ENCODE measurements around the gene OPN3. TPM values are rescaled to one million over a fixed set of nuclear protein-coding genes. Genes with fewer than 3 reads are reported as not detected.
A peak's percentile ranks its signal among the peaks of the same experiment; 100 is the strongest.

OPN3 gene
- total and polyA plus RNA-seq, 8 donors, result 16.9 to 28.4 (median 23.4) TPM

DNA sequence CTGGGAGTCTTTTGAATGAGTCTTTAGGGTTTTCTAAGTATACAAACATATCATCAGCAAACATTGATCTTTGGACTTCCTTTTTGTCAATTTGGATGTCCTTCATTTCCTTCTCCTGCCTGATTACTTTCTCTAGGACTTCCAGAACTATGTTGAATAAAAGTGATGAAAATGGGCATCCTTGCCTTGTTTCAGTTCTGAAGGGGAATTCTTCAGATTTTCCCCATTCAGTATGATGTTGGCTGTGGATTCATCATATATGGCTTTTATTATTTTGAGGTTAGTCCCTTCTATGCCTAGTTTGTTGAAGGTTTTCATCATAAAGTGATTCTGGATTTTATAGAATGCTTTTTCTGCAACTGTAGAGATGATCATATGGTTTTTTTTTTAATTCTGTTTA is 66.0 kb downstream of the OPN3 start:
- H3K27me3 ChIP-seq, result no peaks in the 10 kb centered on the region
- no peak for DNase-seq
- intact Hi-C loops (cut with DNase I), result no loop called here
- no peak overlapping the region for H3K27ac ChIP-seq
- TF ChIP-seq, protein P1, sequence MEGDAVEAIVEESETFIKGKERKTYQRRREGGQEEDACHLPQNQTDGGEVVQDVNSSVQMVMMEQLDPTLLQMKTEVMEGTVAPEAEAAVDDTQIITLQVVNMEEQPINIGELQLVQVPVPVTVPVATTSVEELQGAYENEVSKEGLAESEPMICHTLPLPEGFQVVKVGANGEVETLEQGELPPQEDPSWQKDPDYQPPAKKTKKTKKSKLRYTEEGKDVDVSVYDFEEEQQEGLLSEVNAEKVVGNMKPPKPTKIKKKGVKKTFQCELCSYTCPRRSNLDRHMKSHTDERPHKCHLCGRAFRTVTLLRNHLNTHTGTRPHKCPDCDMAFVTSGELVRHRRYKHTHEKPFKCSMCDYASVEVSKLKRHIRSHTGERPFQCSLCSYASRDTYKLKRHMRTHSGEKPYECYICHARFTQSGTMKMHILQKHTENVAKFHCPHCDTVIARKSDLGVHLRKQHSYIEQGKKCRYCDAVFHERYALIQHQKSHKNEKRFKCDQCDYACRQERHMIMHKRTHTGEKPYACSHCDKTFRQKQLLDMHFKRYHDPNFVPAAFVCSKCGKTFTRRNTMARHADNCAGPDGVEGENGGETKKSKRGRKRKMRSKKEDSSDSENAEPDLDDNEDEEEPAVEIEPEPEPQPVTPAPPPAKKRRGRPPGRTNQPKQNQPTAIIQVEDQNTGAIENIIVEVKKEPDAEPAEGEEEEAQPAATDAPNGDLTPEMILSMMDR (IDR thresholded peaks at IDR 0.05), result no peak
- no peaks in the 10 kb centered on the region for H3K4me1 ChIP-seq
- no peak overlapping the region for H3K4me3 ChIP-seq
- no peaks in the 10 kb centered on the region for H3K36me3 ChIP-seq
- no peak for ATAC-seq
- peaks cover 0 to 6% of the 10 kb centered on the region in 2 donors for H3K9me3 ChIP-seq

DNA sequence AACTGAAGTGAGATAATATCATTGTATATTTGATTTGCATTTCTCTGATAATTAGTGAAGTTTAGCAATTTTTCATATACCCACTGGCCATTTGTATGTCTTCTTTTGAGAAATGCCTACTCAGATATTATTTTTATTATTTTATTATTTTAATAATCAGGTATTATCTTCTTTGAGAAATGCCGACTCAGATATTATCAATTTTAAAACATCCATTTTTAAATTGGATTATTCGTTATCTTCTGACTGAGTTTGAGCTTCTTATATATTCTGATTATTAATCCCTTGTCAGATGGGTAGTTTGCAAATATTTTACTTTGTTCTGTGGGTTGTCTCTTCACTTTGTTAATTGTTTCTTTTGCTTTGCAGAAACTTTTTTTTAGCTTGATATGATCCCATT is 70.3 kb downstream of the OPN3 start:
- intact Hi-C loops (cut with DNase I), result no loop called here
- no peak for DNase-seq
- H3K27me3 ChIP-seq, result no peaks in the 10 kb centered on the region
- H3K4me3 ChIP-seq, result no peak overlapping the region
- no peaks in the 10 kb centered on the region for H3K9me3 ChIP-seq
- TF ChIP-seq, protein P1 (IDR thresholded peaks at IDR 0.05), result no peak
- H3K4me1 ChIP-seq, result no peaks in the 10 kb centered on the region
- no peak overlapping the region for H3K27ac ChIP-seq
- ATAC-seq, result no peak
- H3K36me3 ChIP-seq, result no peaks in the 10 kb centered on the region

DNA sequence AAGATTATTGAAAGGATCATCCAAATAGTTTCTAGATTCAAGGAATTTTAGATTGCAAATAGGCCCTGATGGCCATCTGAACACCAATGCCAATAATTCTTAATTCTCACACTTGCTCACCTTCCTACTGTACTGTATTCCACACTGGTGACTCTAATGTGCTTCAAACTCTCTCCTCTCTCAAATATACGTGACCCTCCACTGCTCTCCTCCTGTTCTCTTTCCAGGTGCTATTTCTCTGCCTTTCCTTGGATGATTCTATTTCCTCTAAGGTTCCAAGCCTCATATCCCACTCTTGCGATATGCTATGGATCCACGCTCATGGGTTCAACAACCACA is 79.4 kb downstream of the OPN3 start:
- H3K27me3 ChIP-seq, result no peaks in the 10 kb centered on the region
- no peaks in the 10 kb centered on the region for H3K9me3 ChIP-seq
- DNase-seq (no peak), ATAC-seq (no peak)
- intact Hi-C loops (cut with DNase I), result no loop called here
- H3K36me3 ChIP-seq, result no peaks in the 10 kb centered on the region
- TF ChIP-seq, protein P1 (IDR thresholded peaks at IDR 0.05), result no peak
- peaks cover 0 to 11% of the 10 kb centered on the region in 2 donors for H3K4me1 ChIP-seq
- peak overlapping the region in 1 of 2 donors; percentile 57 for H3K27ac ChIP-seq
- H3K4me3 ChIP-seq, result no peak overlapping the region

DNA sequence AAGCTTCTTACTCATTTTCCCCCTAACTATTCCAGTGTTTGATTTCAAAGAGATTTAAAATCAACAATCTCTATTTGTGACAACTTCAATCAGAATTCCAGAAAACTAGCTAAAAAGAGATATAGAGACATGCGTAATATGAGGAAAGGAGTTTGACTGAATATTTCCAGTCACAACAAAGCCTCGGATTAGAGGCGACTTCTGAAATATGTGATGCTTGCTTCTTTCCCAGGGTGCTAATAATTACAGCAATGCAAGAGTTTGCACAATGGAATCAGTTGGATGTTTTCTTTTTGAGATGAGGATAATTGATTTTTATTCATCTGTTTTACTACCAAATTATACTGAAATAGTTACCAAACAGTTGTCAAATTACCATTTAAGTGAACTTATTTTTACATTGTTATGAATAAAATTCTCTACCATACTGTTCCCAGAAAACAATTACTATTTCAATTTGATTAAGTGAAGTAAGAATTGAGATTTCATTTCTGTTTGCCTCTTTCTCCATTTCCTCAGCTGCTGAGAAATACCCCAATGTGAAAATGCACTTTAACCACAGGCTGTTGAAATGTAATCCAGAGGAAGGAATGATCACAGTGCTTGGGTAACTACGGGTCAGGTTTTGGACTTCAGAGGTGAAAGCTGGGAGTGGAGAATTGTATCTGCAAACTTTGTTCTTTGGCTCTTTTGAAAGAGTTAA is 79.9 kb downstream of the OPN3 start:
- no peak for ATAC-seq
- Histone ChIP-seq H3K9me3 (no peaks in the 10 kb centered on the region), H3K4me1 (peaks cover 0 to 11% of the 10 kb centered on the region in 2 donors), H3K4me3 (no peak overlapping the region), H3K36me3 (no peaks in the 10 kb centered on the region), H3K27me3 (no peaks in the 10 kb centered on the region), H3K27ac (peak overlapping the region in 1 of 2 donors; percentile 57)
- DNase-seq, result no peak
- TF ChIP-seq, protein P1 (IDR thresholded peaks at IDR 0.05), result no peak
- intact Hi-C loops (cut with DNase I), result no loop called here

DNA sequence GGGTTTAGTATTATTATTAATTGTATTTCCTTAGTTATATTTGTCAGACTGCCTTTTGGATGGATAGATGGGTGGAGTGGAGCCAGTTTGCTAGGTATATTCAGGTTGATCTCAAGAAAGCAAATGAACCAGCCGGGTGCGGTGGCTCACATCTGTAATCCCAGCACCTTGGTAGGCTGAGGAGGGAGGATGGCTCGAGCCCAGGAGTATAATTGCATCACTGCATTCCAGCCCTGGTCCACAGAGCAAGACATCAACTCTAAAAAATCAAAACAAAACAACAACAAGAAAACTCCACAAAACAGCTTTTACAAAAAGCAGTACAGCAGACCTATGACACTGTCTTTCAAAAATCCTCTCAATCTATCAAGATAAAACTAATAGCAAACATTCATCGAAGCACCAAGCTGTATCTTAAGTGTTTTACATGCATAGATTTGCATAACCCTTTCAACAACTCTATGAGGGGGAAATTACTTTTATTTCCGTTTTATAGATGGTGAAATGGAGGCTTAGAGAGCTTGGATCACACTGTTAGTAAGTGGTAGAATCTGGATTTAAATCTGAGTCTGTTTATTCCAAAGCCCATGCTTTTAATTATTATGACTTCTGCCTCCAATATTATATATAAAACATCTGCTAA is 82.5 kb downstream of the OPN3 start:
- H3K9me3 ChIP-seq, result no peaks in the 10 kb centered on the region
- no peaks in the 10 kb centered on the region for H3K36me3 ChIP-seq
- H3K27me3 ChIP-seq, result no peaks in the 10 kb centered on the region
- DNase-seq, result no peak
- no peak for ATAC-seq
- no peak overlapping the region for H3K27ac ChIP-seq
- H3K4me1 ChIP-seq, result peaks cover 0 to 11% of the 10 kb centered on the region in 2 donors
- H3K4me3 ChIP-seq, result no peak overlapping the region
- TF ChIP-seq, protein P1 (IDR thresholded peaks at IDR 0.05), result no peak
- intact Hi-C loops (cut with DNase I), result no loop called here

Measured in left lung (tissue), 10 donors.